Hematopoietic multipotent progenitor cell treated with erythropoietin and hydrocortisone succinate and interleukin-3 and kit ligand, for 4 days (in vitro differentiated cells): Measurements from ENCODE around the gene UGCG.
"Not testable (repeated sequence)": the region's sequence is repeated elsewhere in the genome, so short reads cannot be mapped to it uniquely, and the experiment has no call there.

Source experiments
- DNase-seq: peaks from one replicate; pipeline ENCODE4 v3.0.0-alpha.2; 2015

UGCG gene

GRCh38 chr9:111922324-111923013 is 25.9 kb downstream of the UGCG start:
- DNase-seq = no peak

DNA sequence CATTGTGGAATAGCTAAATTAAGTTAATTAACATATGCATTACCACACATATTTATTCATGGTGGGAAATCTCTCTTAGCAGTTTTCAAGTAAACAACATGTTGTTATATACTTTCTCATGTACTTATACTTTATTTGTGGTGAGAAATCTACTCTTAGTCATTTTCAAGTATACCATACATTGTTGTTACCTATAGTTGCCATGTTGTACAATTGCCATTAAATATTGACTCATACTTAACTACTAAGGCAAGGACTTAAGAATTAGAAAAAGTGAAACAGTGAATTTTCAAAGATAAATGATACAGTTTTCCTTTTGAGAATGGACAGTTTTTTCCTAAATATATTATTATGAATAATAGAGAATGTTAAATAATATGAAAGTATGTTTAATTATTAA is 27.7 kb downstream of the UGCG start:
- DNase-seq = no peak

DNA sequence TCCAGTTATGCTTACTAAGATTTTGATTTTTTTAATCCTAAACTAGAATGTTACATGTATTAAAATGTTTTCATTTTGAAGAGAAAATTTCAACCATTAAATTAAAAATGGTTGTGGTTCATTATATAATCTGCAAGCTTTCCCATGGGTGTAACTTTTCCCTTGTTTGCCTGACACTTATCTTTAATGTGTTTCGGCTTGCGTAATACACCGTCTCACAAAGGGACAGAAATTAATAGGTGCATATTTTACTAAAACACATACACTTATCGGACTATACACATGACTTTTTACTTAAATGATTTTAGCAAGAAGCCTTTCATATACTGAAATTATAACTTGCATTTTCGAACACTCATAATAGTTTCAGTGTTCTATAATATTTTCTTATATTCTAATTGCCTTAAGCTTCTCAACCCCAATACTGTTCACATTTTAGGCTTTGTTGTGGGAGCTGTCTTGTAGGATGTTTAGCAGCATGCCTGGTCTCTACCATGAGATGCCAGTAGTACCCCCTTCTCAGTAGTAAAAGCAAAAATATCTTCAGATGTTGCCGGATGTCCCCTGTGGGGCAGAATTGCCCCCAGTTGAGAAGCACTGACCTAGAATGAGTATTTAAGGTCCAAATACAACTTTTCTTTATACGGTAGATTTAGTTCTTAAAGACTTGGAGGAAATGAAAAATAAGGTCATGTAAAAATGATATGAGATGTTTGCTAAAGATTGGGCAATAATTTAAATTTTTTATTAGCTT is 28.6 kb downstream of the UGCG start:
- no peak for DNase-seq

DNA sequence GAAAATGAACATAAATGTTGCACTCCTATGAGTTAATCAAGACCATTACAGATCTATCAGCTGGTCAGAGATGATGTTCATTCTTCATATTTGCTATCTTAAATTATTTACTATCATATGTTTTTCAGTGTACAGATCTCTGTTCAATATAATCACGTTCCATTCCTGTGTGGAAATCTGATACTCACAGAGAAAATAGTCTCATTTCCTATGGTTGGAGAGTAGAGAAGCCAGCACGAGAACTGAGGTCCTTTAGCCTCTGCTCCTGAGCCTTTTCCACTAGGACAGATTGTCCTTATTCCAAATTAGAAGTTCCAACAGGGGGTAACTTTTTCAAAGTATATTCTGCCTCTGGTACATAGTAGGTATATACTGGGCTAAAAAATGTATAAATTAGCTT is 29.2 kb downstream of the UGCG start:
- no peak for DNase-seq

DNA sequence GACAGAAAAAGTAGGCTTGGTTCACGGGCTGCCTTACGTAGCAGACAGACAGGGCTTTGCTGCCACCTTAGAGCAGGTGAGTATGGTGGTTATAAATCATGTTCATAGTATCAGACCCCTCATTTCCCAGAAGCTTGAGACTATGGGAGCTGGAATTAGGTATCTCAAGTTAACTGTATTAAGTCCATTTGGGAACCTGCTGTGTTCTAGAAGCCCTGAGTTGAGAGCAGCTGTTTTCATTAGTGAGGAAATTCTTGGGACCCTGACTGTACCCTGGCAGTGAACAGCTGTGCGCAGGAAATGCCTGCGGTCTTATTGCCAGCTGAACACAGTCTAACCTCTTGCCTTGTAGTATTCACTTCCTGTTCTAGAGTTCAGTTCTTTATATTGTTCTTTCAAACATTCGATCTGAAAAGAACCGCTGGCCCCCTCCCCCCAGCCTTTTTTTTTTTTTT is 29.8 kb downstream of the UGCG start:
- peak; percentile 85 for DNase-seq

- DNase-seq = no peak
Observed at GRCh38 chr9:111928359-111928720, 31.7 kb downstream of the UGCG start.

- no peak for DNase-seq
Observed at GRCh38 chr9:111934747-111935146, 38.1 kb downstream of the UGCG start.

GRCh38 chr9:111936391-111936790 is 39.8 kb downstream of the UGCG start:
- DNase-seq = no peak

DNA sequence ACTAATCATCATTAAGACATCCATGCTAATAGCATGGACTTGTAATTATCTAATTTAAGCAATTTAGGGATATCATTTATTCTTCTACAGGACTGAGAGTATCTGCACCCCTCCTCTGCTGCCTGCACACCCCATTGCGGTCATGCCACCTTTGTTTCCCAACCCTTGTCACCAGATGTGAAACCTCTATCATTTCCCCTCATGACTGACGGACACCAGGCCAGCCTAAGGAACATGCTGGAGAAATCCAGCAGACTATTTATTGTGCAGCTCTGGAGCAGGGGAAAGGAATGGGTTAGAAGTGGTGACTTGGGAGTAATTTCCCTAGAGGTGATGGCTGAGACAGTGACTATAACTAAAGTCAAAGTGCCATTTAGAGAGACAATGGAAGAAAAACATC is 40.7 kb downstream of the UGCG start:
- no peak for DNase-seq

DNA sequence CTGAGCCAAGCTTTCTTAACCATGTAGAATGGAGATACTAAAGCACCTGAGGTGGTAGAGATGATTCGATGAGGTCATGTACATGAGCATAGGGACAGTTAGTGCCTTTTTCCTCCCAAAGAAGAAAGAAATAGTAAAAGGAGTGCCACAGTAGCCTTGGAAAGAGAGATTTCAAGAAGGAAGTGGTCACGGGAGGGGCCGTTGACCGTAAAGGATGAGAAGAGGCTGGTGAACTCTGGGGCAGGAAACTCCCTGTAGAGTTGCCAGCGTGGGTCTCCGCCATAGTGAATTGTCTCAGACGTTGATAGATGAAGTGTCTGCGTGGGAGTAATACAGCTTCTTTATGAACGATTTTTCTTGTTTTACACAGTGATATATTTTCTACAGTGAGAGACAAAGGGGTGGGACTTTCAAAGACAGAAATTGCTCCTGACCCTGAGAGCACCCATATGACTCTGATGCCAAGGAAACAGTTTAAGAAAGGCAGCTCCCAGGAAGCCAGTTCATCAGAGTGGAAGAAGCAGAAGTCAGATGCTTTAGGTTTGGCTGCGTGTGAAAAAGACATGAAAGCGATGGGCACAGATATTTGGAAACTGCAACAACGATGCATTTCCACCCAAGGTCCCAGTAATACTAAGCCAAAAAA is 41.3 kb downstream of the UGCG start:
- DNase-seq = peak; percentile 52

DNA sequence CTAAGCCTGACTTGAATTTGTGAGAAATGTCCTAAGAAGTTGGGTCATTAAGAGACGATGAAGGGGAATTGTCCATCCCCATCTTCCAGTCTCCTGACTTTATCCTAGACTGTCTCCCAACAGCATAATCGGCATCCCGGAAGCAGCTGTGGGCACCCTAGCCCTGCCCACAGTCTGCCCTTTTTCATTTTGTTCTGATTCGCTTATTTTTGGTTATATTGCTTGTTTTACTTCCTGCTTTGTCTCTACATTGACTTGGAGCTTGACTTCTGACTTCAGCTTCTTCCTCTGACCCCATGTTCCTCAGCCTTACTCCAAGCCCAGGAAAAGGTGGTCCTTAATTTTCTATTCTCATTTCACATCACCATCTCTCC is 41.8 kb downstream of the UGCG start:
- DNase-seq = no peak

GRCh38 chr9:111939322-111939721 is 42.7 kb downstream of the UGCG start:
- no peak for DNase-seq

DNA sequence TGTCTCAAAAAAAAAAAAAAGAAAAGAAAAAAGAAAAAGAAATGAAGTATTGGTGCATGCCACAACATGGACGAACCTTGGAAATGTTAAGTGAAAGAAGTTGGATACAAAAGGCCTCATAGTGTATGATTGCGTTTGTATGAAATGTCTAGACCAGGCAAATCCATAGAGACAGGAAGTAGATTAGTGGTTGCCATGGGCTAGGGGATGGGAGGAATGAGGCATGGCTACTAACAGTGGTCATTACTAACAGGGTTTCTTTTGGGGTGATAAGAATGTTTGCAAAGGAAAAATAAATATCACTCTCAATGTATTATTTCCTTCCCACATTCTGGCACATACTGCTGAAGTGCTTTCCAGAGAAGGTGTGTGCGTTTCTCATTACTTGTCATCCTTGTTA is 44.1 kb downstream of the UGCG start:
- no peak for DNase-seq

DNA sequence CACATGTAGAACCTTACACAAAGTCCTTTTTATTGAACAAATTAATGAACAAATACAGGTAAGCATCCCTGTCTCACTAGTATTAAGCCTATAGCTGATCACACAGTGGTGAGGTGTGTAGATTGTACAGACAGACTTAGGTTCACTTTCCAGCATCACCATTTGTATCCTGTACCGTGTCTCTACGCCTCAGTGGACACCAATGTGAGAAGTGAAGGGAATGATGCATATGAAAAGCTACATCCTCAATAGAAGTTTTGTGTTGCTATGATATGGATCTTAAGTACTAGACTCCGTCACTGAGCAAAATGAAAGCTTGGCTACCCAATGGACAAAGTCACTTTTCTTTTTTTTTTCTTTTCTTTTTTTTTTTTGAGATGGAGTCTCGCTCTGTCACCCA is 46.6 kb downstream of the UGCG start:
- no peak for DNase-seq

GRCh38 chr9:111943746-111944145 is 47.1 kb downstream of the UGCG start:
- no peak for DNase-seq

DNA sequence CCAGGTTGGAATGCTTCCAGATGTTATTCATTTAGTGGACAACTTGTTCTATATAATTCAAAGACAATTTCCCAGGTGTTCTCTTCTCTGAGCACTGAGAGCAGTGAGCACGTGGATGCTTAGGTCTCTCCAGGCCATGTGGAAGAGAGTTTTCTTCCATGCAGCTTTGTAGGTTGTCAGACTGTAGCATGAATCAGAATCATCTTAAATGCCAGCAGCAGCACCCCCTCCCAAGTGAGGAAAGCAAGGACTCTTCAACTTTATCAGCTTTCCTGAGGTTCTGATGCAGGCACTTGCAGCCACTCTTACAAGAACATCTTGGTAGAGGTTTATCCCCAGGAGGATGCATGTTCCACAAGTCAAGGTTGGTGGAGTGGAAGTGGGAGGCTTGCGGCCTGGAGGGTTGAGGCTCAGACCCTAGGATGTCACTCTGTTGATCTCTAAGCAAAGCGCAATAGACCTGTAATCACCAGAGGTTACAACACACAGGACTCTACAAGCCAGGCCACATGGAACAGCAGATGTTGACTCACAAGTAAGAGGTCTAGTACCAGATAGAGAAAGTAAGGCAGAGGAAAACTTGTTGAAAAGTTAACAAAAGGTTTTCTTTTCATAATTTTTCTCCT is 47.7 kb downstream of the UGCG start:
- no peak for DNase-seq

GRCh38 chr9:111945216-111945615 is 48.6 kb downstream of the UGCG start:
- peak; percentile 14 for DNase-seq

DNA sequence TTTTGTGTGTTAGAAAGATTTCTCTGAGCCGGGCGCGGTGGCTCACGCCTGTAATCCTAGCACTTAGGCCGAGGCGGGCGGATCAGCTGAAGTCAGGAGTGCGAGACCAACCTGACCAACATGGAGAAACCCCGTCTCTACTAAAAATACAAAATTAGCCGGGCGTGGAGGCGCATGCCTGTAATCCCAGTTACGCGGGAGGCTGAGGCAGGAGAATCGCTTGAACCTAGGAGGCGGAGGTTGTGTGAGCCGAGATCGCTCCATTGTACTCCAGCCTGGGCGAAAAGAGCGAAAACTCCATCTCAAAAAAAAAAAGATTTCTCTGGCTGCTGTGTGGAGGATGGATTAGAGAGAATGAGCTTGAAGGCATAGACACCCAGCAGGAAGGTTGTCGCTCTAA is 51.5 kb downstream of the UGCG start:
- DNase-seq = not testable (repeated sequence)

- DNase-seq = no peak
Observed at GRCh38 chr9:111948951-111949350, 52.3 kb downstream of the UGCG start.

DNA sequence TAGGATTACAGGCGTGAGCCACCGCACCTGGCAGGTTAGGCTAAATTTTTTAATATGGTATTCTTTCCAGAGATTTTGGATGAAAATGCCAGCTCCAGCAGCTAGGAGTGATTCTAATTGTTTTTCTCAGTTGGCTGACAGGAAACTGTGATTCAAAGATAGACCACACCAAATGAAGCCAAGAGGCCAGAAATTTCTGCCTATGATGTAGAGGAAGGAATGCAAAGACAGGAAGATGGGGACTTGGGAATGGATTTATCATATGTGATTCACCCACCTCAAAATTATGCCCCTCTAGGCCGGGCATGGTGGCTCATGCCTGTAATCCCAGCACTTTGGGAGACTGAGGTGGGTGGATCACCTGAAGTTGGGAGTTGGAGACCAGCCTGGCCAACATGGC is 53.3 kb downstream of the UGCG start:
- DNase-seq = no peak

GRCh38 chr9:111952559-111952958 is 55.9 kb downstream of the UGCG start:
- no peak for DNase-seq

- no peak for DNase-seq
Observed at GRCh38 chr9:111953444-111953843, 56.8 kb downstream of the UGCG start.

- DNase-seq = no peak
Observed at GRCh38 chr9:111955048-111955447, 58.4 kb downstream of the UGCG start.
